ENCODE data around the gene DNM2. TPM values are rescaled to one million over a fixed set of nuclear protein-coding genes. Genes with fewer than 3 reads are reported as not detected.

Gene DNM2
- total and polyA plus RNA-seq, 9 of the 15 experiments (the other 6 are each of a cell fraction or from before 2014, with no cell fraction given): 2.2 to 161 (median 72.6) TPM

GRCh38 chr19:10701955-10702525 lies 15.8 kb upstream of the DNM2 start (continued):
- TF ChIP-seq REST (IDR thresholded peaks at IDR 0.05; ENCODE audit: borderline replicate concordance): peak; percentile 89
- TF ChIP-seq REST (CRISPR knock-in tag; IDR thresholded peaks at IDR 0.05; ENCODE audit: low read depth): peak; percentile 83
- TF ChIP-seq RAD21 (CRISPR knock-in tag; conservative IDR thresholded peaks at IDR 0.05 in 1 of 2, IDR thresholded peaks at IDR 0.05 in 1 of 2): peak; percentile 33 to 47; a peak in 2 of 4 replicates
- TF ChIP-seq KLF16 (IDR thresholded peaks at IDR 0.05): peak; percentile 25; the same call in 1 of the 2 replicates
- peak in 1 of 2 experiments; percentile 81; a peak in 2 of 4 replicates for TF ChIP-seq SIN3A (IDR thresholded peaks at IDR 0.05; ENCODE audit: borderline replicate concordance in 2 of 2, control insufficient read depth in 1 of 2, low read depth in 2 of 2, low read length in 2 of 2)
- TF ChIP-seq, protein P1, sequence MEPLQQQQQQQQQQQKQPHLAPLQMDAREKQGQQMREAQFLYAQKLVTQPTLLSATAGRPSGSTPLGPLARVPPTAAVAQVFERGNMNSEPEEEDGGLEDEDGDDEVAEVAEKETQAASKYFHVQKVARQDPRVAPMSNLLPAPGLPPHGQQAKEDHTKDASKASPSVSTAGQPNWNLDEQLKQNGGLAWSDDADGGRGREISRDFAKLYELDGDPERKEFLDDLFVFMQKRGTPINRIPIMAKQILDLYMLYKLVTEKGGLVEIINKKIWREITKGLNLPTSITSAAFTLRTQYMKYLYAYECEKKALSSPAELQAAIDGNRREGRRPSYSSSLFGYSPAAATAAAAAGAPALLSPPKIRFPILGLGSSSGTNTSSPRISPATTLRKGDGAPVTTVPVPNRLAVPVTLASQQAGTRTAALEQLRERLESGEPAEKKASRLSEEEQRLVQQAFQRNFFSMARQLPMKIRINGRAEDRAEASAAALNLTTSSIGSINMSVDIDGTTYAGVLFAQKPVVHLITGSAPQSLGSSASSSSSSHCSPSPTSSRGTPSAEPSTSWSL (CRISPR knock-in tag; IDR thresholded peaks at IDR 0.05; ENCODE audit: borderline replicate concordance): no peak
- TF ChIP-seq, protein P2, sequence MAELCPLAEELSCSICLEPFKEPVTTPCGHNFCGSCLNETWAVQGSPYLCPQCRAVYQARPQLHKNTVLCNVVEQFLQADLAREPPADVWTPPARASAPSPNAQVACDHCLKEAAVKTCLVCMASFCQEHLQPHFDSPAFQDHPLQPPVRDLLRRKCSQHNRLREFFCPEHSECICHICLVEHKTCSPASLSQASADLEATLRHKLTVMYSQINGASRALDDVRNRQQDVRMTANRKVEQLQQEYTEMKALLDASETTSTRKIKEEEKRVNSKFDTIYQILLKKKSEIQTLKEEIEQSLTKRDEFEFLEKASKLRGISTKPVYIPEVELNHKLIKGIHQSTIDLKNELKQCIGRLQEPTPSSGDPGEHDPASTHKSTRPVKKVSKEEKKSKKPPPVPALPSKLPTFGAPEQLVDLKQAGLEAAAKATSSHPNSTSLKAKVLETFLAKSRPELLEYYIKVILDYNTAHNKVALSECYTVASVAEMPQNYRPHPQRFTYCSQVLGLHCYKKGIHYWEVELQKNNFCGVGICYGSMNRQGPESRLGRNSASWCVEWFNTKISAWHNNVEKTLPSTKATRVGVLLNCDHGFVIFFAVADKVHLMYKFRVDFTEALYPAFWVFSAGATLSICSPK (IDR thresholded peaks at IDR 0.05; ENCODE audit: borderline replicate concordance): no peak
- TF ChIP-seq CREM (IDR thresholded peaks at IDR 0.05; ENCODE audit: low read depth): 0 out of 2 replicates have a peak, but pooled peaks have one; percentile 57
- peak; percentile 21; the same call in 1 of the 2 replicates for TF ChIP-seq RB1 (IDR thresholded peaks at IDR 0.05; ENCODE audit: low read depth)
- 0 out of 2 replicates have a peak, but pooled peaks have one; percentile 27 for TF ChIP-seq ZBTB5 (IDR thresholded peaks at IDR 0.05)
- TF ChIP-seq WHSC1 (IDR thresholded peaks at IDR 0.05; ENCODE audit: low read length): no peak
- no peak for TF ChIP-seq SMARCE1 (IDR thresholded peaks at IDR 0.05)
- no peak for TF ChIP-seq ZNF41 (CRISPR knock-in tag; conservative IDR thresholded peaks at IDR 0.05)
- 0 out of 2 replicates have a peak, but pooled peaks have one; percentile 55 for TF ChIP-seq MIER1 (IDR thresholded peaks at IDR 0.05; ENCODE audit: low read depth)
